SIG-M5 (cell line): ENCODE results near the gene TIMP2.

Experiments used
- DNase-seq: peaks from one replicate; lab custom pipeline; 2025; lab: John Stamatoyannopoulos, UW

The TIMP2 gene

DNA sequence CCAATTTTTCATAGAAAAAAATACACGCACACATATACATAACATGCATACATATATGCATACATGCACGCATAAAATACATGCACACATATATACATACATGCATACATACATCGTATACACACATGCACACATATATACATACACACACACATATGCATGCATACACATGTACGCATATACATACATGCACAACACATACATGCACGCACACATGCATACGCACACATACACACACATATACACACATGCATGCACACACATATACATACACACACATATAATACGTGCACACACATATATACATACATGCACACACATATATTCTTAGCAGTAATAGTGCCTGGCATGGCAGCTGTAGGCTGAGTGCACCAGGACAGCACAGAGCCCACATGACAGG is 109.5 kb downstream of the TIMP2 start:
- no peak for DNase-seq

- no peak for DNase-seq
Observed at GRCh38 chr17:78812855-78813254, 112.3 kb downstream of the TIMP2 start.

GRCh38 chr17:78808163-78808562 is 117.0 kb downstream of the TIMP2 start:
- no peak for DNase-seq

DNA sequence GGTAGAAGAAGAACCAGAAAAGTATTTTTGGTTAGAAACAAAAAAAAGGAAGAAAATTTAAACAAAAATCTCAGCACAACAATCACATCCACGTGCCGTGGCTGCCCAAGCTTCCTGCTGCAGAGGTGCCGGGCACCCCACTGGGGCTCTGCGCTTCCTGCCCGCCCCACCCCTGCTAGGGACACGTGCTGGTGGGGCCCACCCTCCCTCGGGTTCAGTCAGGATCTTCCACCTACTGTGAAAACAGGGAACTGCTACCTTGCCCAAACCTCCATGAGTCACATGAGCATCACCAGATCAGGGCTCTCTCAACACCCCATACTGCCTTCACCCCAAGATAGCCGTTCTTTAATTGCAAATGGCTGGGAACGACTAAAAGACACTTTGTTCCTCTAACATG is 118.7 kb downstream of the TIMP2 start:
- DNase-seq, result no peak

GRCh38 chr17:78805301-78805700 is 119.9 kb downstream of the TIMP2 start:
- DNase-seq, result no peak

DNA sequence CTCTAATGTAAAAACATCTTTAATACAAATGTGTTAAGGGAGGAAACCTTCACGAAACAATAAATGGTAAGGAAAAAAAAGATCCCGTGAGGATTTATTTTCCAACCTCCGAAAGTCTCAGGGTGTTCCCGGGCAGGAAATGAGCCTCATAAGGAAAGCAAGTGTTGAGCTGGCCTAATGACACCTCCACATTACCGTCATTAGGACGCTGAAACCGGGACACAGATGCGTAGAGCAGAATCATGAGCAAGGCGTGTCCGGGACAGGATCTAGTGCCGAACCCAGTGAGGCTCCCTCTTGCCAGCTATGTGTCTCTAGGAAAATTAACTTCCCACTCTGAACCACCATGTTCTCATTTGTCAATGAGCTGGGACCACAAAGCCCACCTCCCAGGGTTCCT is 120.4 kb downstream of the TIMP2 start:
- no peak for DNase-seq

DNA sequence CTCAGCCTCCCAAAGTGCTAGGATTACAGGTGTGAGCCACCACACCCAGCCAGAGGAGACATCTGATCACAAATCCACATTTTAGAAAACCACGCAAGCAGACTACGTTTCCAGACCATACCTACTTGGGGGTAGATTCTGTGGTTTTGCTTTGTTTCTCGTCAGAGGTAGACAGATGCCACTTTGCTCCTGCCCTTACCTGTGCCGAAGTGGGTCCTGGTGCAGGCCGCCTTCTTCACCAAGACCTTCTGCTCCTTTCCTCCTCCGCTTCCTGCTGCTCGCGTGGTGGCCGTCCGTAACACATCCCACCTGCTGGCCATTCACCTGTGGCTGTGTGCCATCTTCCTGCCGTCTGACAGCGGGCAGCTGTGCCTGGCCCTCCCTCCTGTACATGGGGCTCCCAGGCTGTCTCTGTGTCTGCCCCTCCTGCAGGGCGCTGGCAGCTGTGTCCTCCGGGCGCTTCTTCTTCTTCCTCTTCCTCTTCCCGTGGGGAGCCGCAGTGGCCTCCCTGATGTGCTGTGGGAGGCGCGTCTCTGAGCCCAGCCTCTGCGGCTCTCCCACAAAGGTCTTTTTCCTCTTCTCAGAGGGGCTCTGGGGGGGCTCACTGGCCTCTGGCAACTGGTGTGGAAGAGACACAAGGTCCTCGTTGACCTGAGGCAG is 121.9 kb downstream of the TIMP2 start:
- DNase-seq, result no peak
